Measurements from ENCODE around the gene MMP19. TPM values are rescaled to one million over a fixed set of nuclear protein-coding genes. Genes with fewer than 3 reads are reported as not detected.
A peak's percentile ranks its signal among the peaks of the same experiment; 100 is the strongest.

Gene MMP19, protein sequence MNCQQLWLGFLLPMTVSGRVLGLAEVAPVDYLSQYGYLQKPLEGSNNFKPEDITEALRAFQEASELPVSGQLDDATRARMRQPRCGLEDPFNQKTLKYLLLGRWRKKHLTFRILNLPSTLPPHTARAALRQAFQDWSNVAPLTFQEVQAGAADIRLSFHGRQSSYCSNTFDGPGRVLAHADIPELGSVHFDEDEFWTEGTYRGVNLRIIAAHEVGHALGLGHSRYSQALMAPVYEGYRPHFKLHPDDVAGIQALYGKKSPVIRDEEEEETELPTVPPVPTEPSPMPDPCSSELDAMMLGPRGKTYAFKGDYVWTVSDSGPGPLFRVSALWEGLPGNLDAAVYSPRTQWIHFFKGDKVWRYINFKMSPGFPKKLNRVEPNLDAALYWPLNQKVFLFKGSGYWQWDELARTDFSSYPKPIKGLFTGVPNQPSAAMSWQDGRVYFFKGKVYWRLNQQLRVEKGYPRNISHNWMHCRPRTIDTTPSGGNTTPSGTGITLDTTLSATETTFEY
- total RNA-seq = 100 to 1,000 TPM in 1 of 7 donors, 10 to 100 TPM in 6; 28.1 to 100 (median 72.2) TPM
- polyA plus RNA-seq = 10 to 100 TPM in 2 of 3 donors, 1 to 10 TPM in 1; 7.9 to 13.7 (median 10.5) TPM
- long read RNA-seq, donor 1 = 0 reads
- long read RNA-seq, donor 2, partial matches to known transcripts = 0 of 3 reads
- long read RNA-seq, donor 2, other reads (novel, unspliced or antisense) = 0 of 3 reads

GRCh38 chr12:55842681-55843429 is at the start of gene MMP19:
TSS of gene MMP19 (minus strand) at chr12:55842936. CDS start at chr12:55842830, 106 bp downstream.
- H3K4me3 ChIP-seq = peak within 1 kb of the TSS in 7 of 8 donors; percentile 6 to 64 (median 30)
- H3K4me1 ChIP-seq = peaks cover 0 to 38% (median 8%) of the 10 kb centered on the region in 6 donors
- no peaks in the 10 kb centered on the region for H3K27me3 ChIP-seq (replicated peaks in 1 of 7)
- peak; percentile 69 for DNase-seq
- WGBS, 5 donors = 59 to 82% (median 66%) methylated on average over 8 to 10 of the region's 10 CpGs
- TF ChIP-seq POLR2AphosphoS5 (IDR thresholded peaks at IDR 0.05) (peak; percentile 69 to 73 (median 70)), CTCF (IDR thresholded peaks at IDR 0.05 in 8 of 11, conservative IDR thresholded peaks at IDR 0.05 in 3 of 11) (no peak), POLR2A (IDR thresholded peaks at IDR 0.05) (peak in 2 of 3 donors; percentile 38 to 45)
- H3K36me3 ChIP-seq = peaks cover 0 to 19% (median 0%) of the 10 kb centered on the region in 6 donors
- intact Hi-C loops (cut with DNase I; ENCODE audit: low total_unique reads) = no loop called here
- no peaks in the 10 kb centered on the region for H3K9me3 ChIP-seq
- H3K27ac ChIP-seq = peak within 1 kb of the TSS; percentile 35 to 85 (median 76)

DNA sequence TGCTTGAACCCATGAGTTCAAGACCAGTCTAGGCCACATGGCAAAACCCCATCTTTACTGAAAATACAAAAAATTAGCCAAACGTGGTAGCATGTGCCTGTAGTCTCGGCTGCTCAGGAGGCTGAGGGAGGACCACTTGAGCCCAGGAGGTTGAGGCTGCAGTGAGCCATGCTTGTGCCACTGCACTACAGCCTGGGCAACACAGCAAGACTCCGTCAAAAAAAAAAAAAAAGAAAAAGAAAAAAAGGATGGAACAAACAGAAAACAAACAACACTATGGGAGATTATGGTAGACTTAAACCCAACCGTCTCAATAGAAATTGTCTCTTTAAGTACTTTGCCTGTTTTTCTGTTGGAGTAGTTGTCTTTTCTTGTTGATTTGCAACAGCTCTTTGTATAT is 48.6 kb upstream of the MMP19 start:
- TF ChIP-seq POLR2A (IDR thresholded peaks at IDR 0.05) (no peak), CTCF (IDR thresholded peaks at IDR 0.05 in 8 of 11, conservative IDR thresholded peaks at IDR 0.05 in 3 of 11) (no peak), POLR2AphosphoS5 (IDR thresholded peaks at IDR 0.05) (no peak)
- 76 to 98% (median 94%) methylated on average over 4 of the region's 4 CpGs for WGBS, 5 donors
- intact Hi-C loops (cut with DNase I; ENCODE audit: low total_unique reads) = no loop called here
- Histone ChIP-seq H3K4me3 (no peak overlapping the region), H3K36me3 (no peaks in the 10 kb centered on the region), H3K27ac (no peak overlapping the region), H3K9me3 (peaks cover 0 to 5% (median 0%) of the 10 kb centered on the region in 8 donors), H3K27me3 (replicated peaks in 1 of 7) (no peaks in the 10 kb centered on the region), H3K4me1 (no peaks in the 10 kb centered on the region)
- no peak for DNase-seq

GRCh38 chr12:55885113-55885512 is 42.4 kb upstream of the MMP19 start:
- Histone ChIP-seq H3K36me3 (no peaks in the 10 kb centered on the region), H3K4me1 (no peaks in the 10 kb centered on the region), H3K9me3 (no peaks in the 10 kb centered on the region), H3K4me3 (no peak overlapping the region), H3K27me3 (replicated peaks in 1 of 7) (no peaks in the 10 kb centered on the region), H3K27ac (no peak overlapping the region)
- 79 to 100% (median 92%) methylated on average over 1 of the region's 1 CpG for WGBS, 5 donors
- TF ChIP-seq POLR2A (IDR thresholded peaks at IDR 0.05) = no peak
- DNase-seq = no peak
- intact Hi-C loops (cut with DNase I; ENCODE audit: low total_unique reads) = no loop called here

GRCh38 chr12:55877824-55878223 is 35.1 kb upstream of the MMP19 start:
- intact Hi-C loops (cut with DNase I; ENCODE audit: low total_unique reads) = no loop called here
- Histone ChIP-seq H3K4me1 (no peaks in the 10 kb centered on the region), H3K9me3 (peaks cover 0 to 18% (median 15%) of the 10 kb centered on the region in 8 donors), H3K27ac (no peak overlapping the region), H3K27me3 (replicated peaks in 1 of 7) (no peaks in the 10 kb centered on the region), H3K4me3 (no peak overlapping the region), H3K36me3 (no peaks in the 10 kb centered on the region)
- DNase-seq = no peak
- TF ChIP-seq CTCF (IDR thresholded peaks at IDR 0.05 in 8 of 11, conservative IDR thresholded peaks at IDR 0.05 in 3 of 11) = no peak
- TF ChIP-seq POLR2AphosphoS5 (IDR thresholded peaks at IDR 0.05) = no peak
- no peak for TF ChIP-seq POLR2A (IDR thresholded peaks at IDR 0.05)

Measured in spleen (tissue), 13 donors.